Panc1 (cell line): ENCODE measurements around the gene MYH10. TPM values are rescaled to one million over a fixed set of nuclear protein-coding genes. Genes with fewer than 3 reads are reported as not detected.

Experiments used
- ATAC-seq: fragments of 200-7000 bp; cut with Tn5 transposase; 2 replicates; pipeline ENCODE4 v1.9.1; 2020; ENCODE audit warnings: mild to moderate bottlenecking, moderate library complexity
- BruUV-seq: library from RNA; stranded (reverse); fragments of 400-500 nt; replicated peaks from 2 replicates; lab custom pipeline; 2021; lab: Mats Ljungman, UMichigan
- CTCF ChIA-PET: fragments of 300-600 bp; sonication (Branson Sonifier 250); formaldehyde crosslinking; loops from one replicate; lab custom pipeline; 2022; ENCODE audit warnings: antibody characterized with exemption; lab: Charles Lee
- POLR2A ChIA-PET: fragments of 300-600 bp; sonication (Branson Sonifier 250); formaldehyde crosslinking; loops from one replicate; lab custom pipeline; 2022; ENCODE audit warnings: antibody characterized with exemption; lab: Charles Lee
- DNase-seq: peaks from one replicate; pipeline ENCODE4 v3.0.0-alpha.2; 2010; ENCODE audit warnings: low read depth, low spot score
- H3K27ac ChIP-seq: 2 replicates; pipeline ENCODE4 v1.5.1; 2011; ENCODE audit warnings: mild to moderate bottlenecking, low read length, inconsistent platforms
- H3K27me3 ChIP-seq: fragments of 200-500 bp; sonication (Bioruptor generic); 2 replicates; pipeline ENCODE4 v1.6.0; 2014; ENCODE audit warnings: low read length, inconsistent platforms; ENCODE audit not compliant: control insufficient read depth, insufficient read depth
- H3K36me3 ChIP-seq: fragments of 200-500 bp; sonication (Bioruptor generic); 2 replicates; pipeline ENCODE4 v1.5.1; 2014; ENCODE audit warnings: inconsistent platforms, mild to moderate bottlenecking, low read length, moderate library complexity; ENCODE audit not compliant: control insufficient read depth, insufficient read depth
- H3K4me1 ChIP-seq: 2 replicates; pipeline ENCODE4 v1.5.1; 2011; ENCODE audit warnings: inconsistent platforms, mild to moderate bottlenecking, low read length, moderate library complexity; ENCODE audit not compliant: control insufficient read depth, insufficient read depth
- H3K4me3 ChIP-seq, 2 experiments: 2 replicates each; pipeline ENCODE4 v1.5.1; 2011 to 2012; ENCODE audit warnings: low read depth in 2 of 2, low read length in 2 of 2, mild to moderate bottlenecking in 2 of 2, inconsistent platforms in 1 of 2, moderate library complexity in 1 of 2
- H3K9me3 ChIP-seq: fragments of 200-500 bp; sonication (Bioruptor generic); 2 replicates; pipeline ENCODE4 v1.5.1; 2014; ENCODE audit warnings: low read depth, mild to moderate bottlenecking, inconsistent platforms, low read length, moderate library complexity; ENCODE audit not compliant: control insufficient read depth, insufficient read depth
- POLR2AphosphoS5 ChIP-seq: IDR thresholded peaks from 2 replicates; pipeline ENCODE4 v1.6.1; 2012; ENCODE audit warnings: mild to moderate bottlenecking, low read depth, low read length, moderate library complexity
- SIN3A ChIP-seq: IDR thresholded peaks from 2 replicates; pipeline ENCODE4 v1.6.1; 2012; ENCODE audit warnings: low read depth, mild to moderate bottlenecking, low read length, moderate library complexity, borderline replicate concordance; ENCODE audit not compliant: insufficient read depth
- TCF7L2 ChIP-seq: IDR thresholded peaks from 2 replicates; pipeline ENCODE4 v1.6.1; 2011; ENCODE audit warnings: mild to moderate bottlenecking, low read depth, low read length, inconsistent platforms
- in situ Hi-C: cut with HindIII; loops from 2 replicates; pipeline ENCODE4 v1.10.0; 2016; ENCODE audit warnings: low sequenced_read_pairs, low pct_unique_long_range_greater_than_20kb
- intact Hi-C: fragments of 100-400 bp; cut with micrococcal nuclease; formaldehyde crosslinking; loops from one replicate; pipeline ENCODE4 v1.10.0; 2022; ENCODE audit not compliant: unreplicated experiment
- total RNA-seq: library from RNA; stranded (reverse); gene quantifications from one replicate; pipeline ENCODE4 v1.2.1, GENCODE V29; 2021; ENCODE audit not compliant: unreplicated experiment
- TF ChIP-seq, protein P1 (sequence below): fragments of 450-650 bp; IDR thresholded peaks from 2 replicates; pipeline ENCODE4 v1.5.1; 2017; ENCODE audit warnings: mild to moderate bottlenecking
- TF ChIP-seq, protein P2 (sequence below), 2 experiments: IDR thresholded peaks; 2 replicates each; pipeline ENCODE4 v1.6.1; 2011 to 2012; ENCODE audit warnings: low read depth in 2 of 2, control low read depth in 1 of 2, low read length in 1 of 2, mild to moderate bottlenecking in 1 of 2, moderate library complexity in 1 of 2; ENCODE audit not compliant: insufficient read depth in 1 of 2

Gene MYH10
- total RNA-seq, 1 experiment from 2014 or later: 36.5 TPM

DNA sequence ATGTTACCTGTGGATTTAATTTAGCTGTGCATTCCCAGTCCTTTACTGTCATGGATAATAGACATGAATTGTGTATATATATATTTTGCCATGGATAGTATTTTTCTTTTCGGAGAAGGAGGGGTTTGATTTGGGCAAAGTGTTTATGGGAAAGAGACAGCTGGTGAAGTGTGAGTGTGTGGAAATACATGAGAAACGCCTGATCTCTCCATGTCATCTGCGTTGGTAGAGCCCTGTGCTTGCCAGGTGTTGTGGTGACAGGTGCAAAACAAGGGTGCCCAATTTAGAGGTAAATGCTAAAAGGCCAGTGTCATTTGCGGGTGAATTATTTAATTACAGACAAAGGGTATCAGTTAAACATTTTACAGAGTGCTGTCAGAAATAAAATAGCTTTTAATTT lies 171.4 kb downstream of the MYH10 start:
- BruUV-seq: no TSS peak
- Histone ChIP-seq H3K4me1 (no peaks in the 10 kb centered on the region), H3K36me3 (peaks cover 13% of the 10 kb centered on the region), H3K9me3 (no peaks in the 10 kb centered on the region), H3K27me3 (no peaks in the 10 kb centered on the region), H3K4me3 (no peak overlapping the region), H3K27ac (no peak overlapping the region)
- DNase-seq (no peak), ATAC-seq (no peak)
- ChIA-PET CTCF (interaction anchor here (0.6 to 0.7 kb wide), 2 partner anchors 14 to 450 kb away, joined by 3 to 4 read pairs; no protein-coding TSS in a partner anchor), POLR2A (no interaction called here)
- intact Hi-C loops: no loop called here
- TF ChIP-seq SIN3A (no peak), TCF7L2 (no peak), POLR2AphosphoS5 (no peak)
- TF ChIP-seq, protein P1, sequence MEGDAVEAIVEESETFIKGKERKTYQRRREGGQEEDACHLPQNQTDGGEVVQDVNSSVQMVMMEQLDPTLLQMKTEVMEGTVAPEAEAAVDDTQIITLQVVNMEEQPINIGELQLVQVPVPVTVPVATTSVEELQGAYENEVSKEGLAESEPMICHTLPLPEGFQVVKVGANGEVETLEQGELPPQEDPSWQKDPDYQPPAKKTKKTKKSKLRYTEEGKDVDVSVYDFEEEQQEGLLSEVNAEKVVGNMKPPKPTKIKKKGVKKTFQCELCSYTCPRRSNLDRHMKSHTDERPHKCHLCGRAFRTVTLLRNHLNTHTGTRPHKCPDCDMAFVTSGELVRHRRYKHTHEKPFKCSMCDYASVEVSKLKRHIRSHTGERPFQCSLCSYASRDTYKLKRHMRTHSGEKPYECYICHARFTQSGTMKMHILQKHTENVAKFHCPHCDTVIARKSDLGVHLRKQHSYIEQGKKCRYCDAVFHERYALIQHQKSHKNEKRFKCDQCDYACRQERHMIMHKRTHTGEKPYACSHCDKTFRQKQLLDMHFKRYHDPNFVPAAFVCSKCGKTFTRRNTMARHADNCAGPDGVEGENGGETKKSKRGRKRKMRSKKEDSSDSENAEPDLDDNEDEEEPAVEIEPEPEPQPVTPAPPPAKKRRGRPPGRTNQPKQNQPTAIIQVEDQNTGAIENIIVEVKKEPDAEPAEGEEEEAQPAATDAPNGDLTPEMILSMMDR: no peak
- TF ChIP-seq, protein P2, sequence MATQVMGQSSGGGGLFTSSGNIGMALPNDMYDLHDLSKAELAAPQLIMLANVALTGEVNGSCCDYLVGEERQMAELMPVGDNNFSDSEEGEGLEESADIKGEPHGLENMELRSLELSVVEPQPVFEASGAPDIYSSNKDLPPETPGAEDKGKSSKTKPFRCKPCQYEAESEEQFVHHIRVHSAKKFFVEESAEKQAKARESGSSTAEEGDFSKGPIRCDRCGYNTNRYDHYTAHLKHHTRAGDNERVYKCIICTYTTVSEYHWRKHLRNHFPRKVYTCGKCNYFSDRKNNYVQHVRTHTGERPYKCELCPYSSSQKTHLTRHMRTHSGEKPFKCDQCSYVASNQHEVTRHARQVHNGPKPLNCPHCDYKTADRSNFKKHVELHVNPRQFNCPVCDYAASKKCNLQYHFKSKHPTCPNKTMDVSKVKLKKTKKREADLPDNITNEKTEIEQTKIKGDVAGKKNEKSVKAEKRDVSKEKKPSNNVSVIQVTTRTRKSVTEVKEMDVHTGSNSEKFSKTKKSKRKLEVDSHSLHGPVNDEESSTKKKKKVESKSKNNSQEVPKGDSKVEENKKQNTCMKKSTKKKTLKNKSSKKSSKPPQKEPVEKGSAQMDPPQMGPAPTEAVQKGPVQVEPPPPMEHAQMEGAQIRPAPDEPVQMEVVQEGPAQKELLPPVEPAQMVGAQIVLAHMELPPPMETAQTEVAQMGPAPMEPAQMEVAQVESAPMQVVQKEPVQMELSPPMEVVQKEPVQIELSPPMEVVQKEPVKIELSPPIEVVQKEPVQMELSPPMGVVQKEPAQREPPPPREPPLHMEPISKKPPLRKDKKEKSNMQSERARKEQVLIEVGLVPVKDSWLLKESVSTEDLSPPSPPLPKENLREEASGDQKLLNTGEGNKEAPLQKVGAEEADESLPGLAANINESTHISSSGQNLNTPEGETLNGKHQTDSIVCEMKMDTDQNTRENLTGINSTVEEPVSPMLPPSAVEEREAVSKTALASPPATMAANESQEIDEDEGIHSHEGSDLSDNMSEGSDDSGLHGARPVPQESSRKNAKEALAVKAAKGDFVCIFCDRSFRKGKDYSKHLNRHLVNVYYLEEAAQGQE (IDR thresholded peaks at IDR 0.05; ENCODE audit: insufficient read depth in 1 of 2, low read depth in 2 of 2, low read length in 1 of 2): no peak
- in situ Hi-C loops: no loop called here

DNA sequence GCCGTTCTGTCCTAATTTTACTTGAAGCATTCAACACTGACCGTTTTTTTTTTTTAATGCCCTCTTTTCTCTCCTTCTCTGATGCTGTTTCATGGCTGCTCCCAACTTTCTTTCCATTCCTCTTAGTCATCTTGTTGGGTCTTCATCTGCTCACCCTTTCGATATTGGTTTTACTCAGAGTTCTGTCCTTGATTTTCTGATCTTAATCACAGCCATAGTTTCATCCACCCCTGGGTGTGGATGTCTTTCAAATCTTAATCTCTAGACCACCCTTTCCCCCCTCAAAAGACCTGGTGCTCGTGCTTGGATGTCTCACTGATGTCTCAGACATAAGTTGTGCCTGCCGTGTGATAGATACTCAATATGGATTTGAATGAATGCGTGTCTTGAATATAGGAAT lies 172.4 kb downstream of the MYH10 start:
- in situ Hi-C loops: no loop called here
- intact Hi-C loops: no loop called here
- Histone ChIP-seq H3K4me3 (no peak overlapping the region), H3K27ac (no peak overlapping the region), H3K4me1 (no peaks in the 10 kb centered on the region), H3K9me3 (no peaks in the 10 kb centered on the region), H3K36me3 (peaks cover 16% of the 10 kb centered on the region), H3K27me3 (no peaks in the 10 kb centered on the region)
- BruUV-seq: no TSS peak
- TF ChIP-seq, protein P1: no peak
- TF ChIP-seq, protein P2 (IDR thresholded peaks at IDR 0.05; ENCODE audit: insufficient read depth in 1 of 2, low read depth in 2 of 2, low read length in 1 of 2): no peak
- TF ChIP-seq POLR2AphosphoS5: no peak
- no peak for TF ChIP-seq SIN3A
- TF ChIP-seq TCF7L2: no peak
- POLR2A ChIA-PET: no interaction called here
- ATAC-seq (no peak), DNase-seq (no peak)
- CTCF ChIA-PET: no interaction called here
